ENCODE data around the gene C1QTNF9B. TPM values are rescaled to one million over a fixed set of nuclear protein-coding genes. Genes with fewer than 3 reads are reported as not detected.

C1QTNF9B gene
- total RNA-seq, 1 experiment from 2014 or later = not detected

DNA sequence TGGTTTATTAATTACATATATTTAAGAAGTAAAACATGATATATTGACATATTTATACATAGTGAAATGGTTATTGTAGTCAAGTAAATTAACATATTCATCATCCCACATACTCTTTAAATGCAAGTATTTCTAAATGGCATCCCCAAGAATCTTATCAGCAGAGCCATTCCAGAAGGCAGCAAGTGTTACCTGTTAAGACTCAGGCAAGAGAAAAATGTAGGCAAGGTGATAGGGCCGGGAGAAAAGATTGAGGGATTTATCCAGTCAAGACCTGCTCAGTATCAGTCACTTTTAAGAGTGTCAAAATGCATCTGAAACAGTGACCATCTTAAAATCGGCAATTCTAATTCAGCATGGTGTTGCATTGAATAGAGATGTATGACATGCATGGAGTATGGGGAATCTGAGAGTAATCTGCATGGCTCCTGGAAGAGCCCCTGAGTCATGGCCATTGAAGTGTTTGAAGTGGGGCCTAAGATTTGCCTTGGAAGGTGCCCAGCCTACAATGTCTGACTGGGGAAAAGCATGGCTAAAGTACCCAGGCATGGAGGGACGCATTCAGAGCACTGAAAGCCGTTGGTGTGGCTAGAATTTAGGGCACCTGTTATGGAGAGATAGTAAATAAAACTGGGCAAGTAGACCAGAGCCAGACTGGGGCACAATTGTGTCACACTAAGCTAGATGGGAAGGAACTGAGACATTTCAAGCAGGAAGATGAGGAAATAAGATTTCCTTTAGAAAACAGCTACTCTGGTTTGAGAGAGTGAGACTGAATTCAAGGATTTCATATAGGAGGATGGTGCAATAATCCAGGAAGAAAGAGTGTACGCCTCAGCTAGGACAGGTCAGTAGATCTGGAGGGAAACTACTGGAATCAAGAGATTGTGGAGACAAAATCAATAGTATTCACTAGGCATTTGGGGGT lies 25.0 kb upstream of the C1QTNF9B start:
- Histone ChIP-seq H4K20me1 (ENCODE audit: low read length) (no peaks in the 10 kb centered on the region), H3K9me3 (ENCODE audit: low read length) (no peaks in the 10 kb centered on the region), H3K4me3 (ENCODE audit: low read length) (no peak overlapping the region), H3K27ac (ENCODE audit: low read length) (no peak overlapping the region), H2AFZ (ENCODE audit: low read length) (no peak overlapping the region), H3K4me1 (ENCODE audit: insufficient read depth, low read length) (peaks cover 10% of the 10 kb centered on the region), H3K4me2 (ENCODE audit: low read length) (no peak overlapping the region), H3K27me3 (ENCODE audit: low read length) (no peaks in the 10 kb centered on the region), H3K9ac (ENCODE audit: low read length) (no peak overlapping the region), H3K79me2 (ENCODE audit: low read length) (no peaks in the 10 kb centered on the region), H3K9me2 (replicated peaks; ENCODE audit: low read length) (no peaks in the 10 kb centered on the region), H3F3A (ENCODE audit: low read length, unreplicated experiment) (no peaks in the 10 kb centered on the region), H3K36me3 (ENCODE audit: low read depth, low read length) (no peaks in the 10 kb centered on the region)
- intact Hi-C loops (cut with micrococcal nuclease) = loop anchor here (5.0 to 10.0 kb wide), 2 partner anchors 103 to 300 kb away; no protein-coding TSS in a partner anchor
- no TSS peak for BruUV-seq (replicated peaks)
- CTCF ChIA-PET = interaction anchor here (1.2 to 1.9 kb wide), 2 partner anchors 38 to 307 kb away, joined by 3 to 12 read pairs; no protein-coding TSS in a partner anchor
- ATAC-seq (no peak), DNase-seq (no peak)
- TF ChIP-seq EZH2 (IDR thresholded peaks at IDR 0.05; ENCODE audit: low read length, unreplicated experiment) = no peak
- TF ChIP-seq, protein P1, sequence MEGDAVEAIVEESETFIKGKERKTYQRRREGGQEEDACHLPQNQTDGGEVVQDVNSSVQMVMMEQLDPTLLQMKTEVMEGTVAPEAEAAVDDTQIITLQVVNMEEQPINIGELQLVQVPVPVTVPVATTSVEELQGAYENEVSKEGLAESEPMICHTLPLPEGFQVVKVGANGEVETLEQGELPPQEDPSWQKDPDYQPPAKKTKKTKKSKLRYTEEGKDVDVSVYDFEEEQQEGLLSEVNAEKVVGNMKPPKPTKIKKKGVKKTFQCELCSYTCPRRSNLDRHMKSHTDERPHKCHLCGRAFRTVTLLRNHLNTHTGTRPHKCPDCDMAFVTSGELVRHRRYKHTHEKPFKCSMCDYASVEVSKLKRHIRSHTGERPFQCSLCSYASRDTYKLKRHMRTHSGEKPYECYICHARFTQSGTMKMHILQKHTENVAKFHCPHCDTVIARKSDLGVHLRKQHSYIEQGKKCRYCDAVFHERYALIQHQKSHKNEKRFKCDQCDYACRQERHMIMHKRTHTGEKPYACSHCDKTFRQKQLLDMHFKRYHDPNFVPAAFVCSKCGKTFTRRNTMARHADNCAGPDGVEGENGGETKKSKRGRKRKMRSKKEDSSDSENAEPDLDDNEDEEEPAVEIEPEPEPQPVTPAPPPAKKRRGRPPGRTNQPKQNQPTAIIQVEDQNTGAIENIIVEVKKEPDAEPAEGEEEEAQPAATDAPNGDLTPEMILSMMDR (conservative IDR thresholded peaks at IDR 0.05; ENCODE audit: low read depth, low read length) = no peak
- no peak for TF ChIP-seq EZH2phosphoT487 (IDR thresholded peaks at IDR 0.05; ENCODE audit: borderline replicate concordance, low read length)
- POLR2A ChIA-PET (ENCODE audit: unreplicated experiment) = no interaction called here

DNA sequence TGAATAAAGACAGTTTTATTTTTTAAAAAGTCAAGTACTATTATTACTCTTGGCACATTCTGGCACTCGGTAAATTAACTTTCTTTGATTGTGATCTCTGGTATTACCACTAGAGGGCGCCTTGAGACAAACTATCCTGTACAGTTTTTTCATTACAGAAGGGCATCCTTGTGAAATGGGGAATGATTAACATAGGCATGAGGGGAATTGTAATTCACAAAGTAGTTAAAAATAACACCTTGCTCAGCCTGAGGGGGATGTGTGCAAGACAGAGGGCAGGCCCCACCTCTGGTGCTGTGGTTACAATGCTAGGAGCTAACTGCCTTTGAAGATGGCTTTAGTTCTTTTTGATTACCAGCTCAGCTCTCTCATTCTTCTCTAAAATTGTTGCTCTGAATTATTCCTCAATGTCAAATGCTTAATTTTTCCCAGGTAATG lies 24.2 kb upstream of the C1QTNF9B start:
- Histone ChIP-seq H3K4me3 (ENCODE audit: low read length) (no peak overlapping the region), H3K4me1 (ENCODE audit: insufficient read depth, low read length) (peaks cover 10% of the 10 kb centered on the region), H3K9me2 (replicated peaks; ENCODE audit: low read length) (no peaks in the 10 kb centered on the region), H3K4me2 (ENCODE audit: low read length) (no peak overlapping the region), H3K9me3 (ENCODE audit: low read length) (no peaks in the 10 kb centered on the region), H2AFZ (ENCODE audit: low read length) (no peak overlapping the region), H3K27ac (ENCODE audit: low read length) (no peak overlapping the region), H3K27me3 (ENCODE audit: low read length) (no peaks in the 10 kb centered on the region), H3K79me2 (ENCODE audit: low read length) (no peaks in the 10 kb centered on the region), H3K9ac (ENCODE audit: low read length) (no peak overlapping the region), H3K36me3 (ENCODE audit: low read depth, low read length) (no peaks in the 10 kb centered on the region), H4K20me1 (ENCODE audit: low read length) (no peaks in the 10 kb centered on the region), H3F3A (ENCODE audit: low read length, unreplicated experiment) (no peaks in the 10 kb centered on the region)
- BruUV-seq (replicated peaks) = no TSS peak
- ATAC-seq (no peak), DNase-seq (peak; percentile 72)
- intact Hi-C loops (cut with micrococcal nuclease) = loop anchor here (1.0 to 10.0 kb wide), 3 partner anchors 39 to 301 kb away; no protein-coding TSS in a partner anchor
- CTCF ChIA-PET = interaction anchor here (1.2 to 1.9 kb wide), 2 partner anchors 39 to 308 kb away, joined by 3 to 12 read pairs; no protein-coding TSS in a partner anchor
- POLR2A ChIA-PET (ENCODE audit: unreplicated experiment) = no interaction called here
- TF ChIP-seq, protein P1 (conservative IDR thresholded peaks at IDR 0.05; ENCODE audit: low read depth, low read length) = peak; percentile 91
- no peak for TF ChIP-seq EZH2phosphoT487 (IDR thresholded peaks at IDR 0.05; ENCODE audit: borderline replicate concordance, low read length)

DNA sequence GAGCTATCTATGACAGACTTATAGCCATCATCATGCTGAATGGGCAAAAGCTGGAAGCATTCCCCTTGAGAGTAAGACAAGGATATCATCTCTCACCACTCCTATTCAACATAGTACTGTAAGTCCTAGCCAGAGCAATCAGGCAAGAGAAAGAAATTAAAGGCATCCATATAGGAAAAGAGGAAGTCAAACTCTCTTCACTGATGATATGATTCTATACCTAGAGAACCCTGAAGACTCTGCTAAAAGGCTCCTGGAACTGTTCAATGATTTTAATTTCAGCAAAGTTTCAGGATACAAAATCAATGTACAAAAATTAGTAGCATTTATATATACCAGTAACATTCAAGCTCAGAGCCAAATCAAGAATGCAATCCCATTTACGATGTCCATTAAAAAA lies 21.7 kb upstream of the C1QTNF9B start:
- Histone ChIP-seq H3K79me2 (ENCODE audit: low read length) (no peaks in the 10 kb centered on the region), H3K36me3 (ENCODE audit: low read depth, low read length) (no peaks in the 10 kb centered on the region), H3K27ac (ENCODE audit: low read length) (no peak overlapping the region), H3K9me2 (replicated peaks; ENCODE audit: low read length) (no peaks in the 10 kb centered on the region), H3K4me1 (ENCODE audit: insufficient read depth, low read length) (peaks cover 10% of the 10 kb centered on the region), H3F3A (ENCODE audit: low read length, unreplicated experiment) (no peaks in the 10 kb centered on the region), H4K20me1 (ENCODE audit: low read length) (no peaks in the 10 kb centered on the region), H3K27me3 (ENCODE audit: low read length) (no peaks in the 10 kb centered on the region), H3K4me2 (ENCODE audit: low read length) (no peak overlapping the region), H3K9ac (ENCODE audit: low read length) (no peak overlapping the region), H2AFZ (ENCODE audit: low read length) (no peak overlapping the region), H3K9me3 (ENCODE audit: low read length) (no peaks in the 10 kb centered on the region), H3K4me3 (ENCODE audit: low read length) (no peak overlapping the region)
- POLR2A ChIA-PET (ENCODE audit: unreplicated experiment) = no interaction called here
- CTCF ChIA-PET = interaction anchor here (1.0 kb wide), 1 partner anchor 42 kb away, joined by 6 read pairs; no protein-coding TSS in a partner anchor
- ATAC-seq = no peak
- TF ChIP-seq, protein P1 (conservative IDR thresholded peaks at IDR 0.05; ENCODE audit: low read depth, low read length) = no peak
- TF ChIP-seq EZH2 (IDR thresholded peaks at IDR 0.05; ENCODE audit: low read length, unreplicated experiment) (no peak), EZH2phosphoT487 (IDR thresholded peaks at IDR 0.05; ENCODE audit: borderline replicate concordance, low read length) (no peak)
- BruUV-seq (replicated peaks) = no TSS peak
- intact Hi-C loops (cut with micrococcal nuclease) = no loop called here
- DNase-seq = no peak

All from PC-3 (cell line).